HG03097 (cell line): Measurements from ENCODE around the gene CCDC8.
"Not testable (repeated sequence)": the region's sequence is repeated elsewhere in the genome, so short reads cannot be mapped to it uniquely, and the experiment has no call there.

Experiments used
- ATAC-seq: cut with Tn5 transposase; IDR thresholded peaks from one replicate; pipeline ENCODE4 v1.9.1; 2021; ENCODE audit not compliant: unreplicated experiment, low FRiP score

CCDC8 gene

DNA sequence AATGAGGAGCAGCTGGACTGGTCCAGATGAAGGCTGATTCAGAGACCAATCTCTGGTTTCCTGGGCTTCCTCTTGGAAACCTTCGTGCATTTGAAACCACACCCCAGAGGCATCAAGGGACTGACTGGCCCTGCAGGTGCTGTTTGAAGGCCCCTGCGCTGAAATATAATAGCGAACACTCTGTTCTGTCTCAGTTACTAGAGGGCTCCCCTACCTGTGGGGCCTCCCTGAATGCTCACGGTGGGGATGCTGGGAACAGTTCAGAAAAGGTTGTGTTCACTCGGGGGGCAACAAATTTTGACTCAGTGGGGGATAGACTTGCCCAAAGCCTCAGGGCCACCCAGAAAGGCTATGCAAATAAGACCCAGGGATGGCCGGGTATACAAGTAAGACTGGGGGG lies 6.4 kb downstream of the CCDC8 start:
- no peak for ATAC-seq

DNA sequence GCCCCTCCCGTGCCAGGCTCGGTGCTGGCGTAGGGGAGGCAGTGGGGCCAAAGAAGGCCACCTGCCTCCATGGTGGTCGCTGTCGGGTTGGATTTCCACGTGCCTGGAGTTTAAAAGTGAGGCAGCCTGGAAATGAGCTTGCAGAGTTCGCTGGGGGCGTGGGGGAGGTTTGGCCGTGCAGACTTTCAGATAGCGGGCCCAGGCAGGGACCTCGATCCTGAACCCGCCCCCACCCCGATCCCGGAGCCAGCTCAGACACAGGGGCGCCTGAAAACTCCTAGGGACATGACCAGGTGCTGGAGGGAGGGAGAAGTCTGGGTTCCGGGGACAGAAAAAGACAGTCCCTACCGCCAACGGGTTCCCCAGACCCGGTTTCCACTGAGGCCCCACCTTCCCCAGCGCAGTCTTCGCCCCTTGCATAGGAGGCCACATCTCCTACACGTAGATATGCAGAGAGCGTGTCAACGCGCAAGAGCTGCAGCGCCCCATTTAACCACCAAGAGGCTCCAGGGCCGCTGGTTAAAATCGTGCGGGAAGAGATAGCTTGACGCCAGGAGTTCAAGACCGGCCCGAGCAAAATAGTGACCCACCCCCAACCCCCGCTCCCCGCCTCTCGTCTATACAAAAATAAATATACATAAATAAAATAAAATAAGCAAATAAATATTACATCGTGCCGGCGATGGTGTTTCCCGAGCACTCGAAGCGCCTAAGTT lies 8.5 kb downstream of the CCDC8 start:
- ATAC-seq, result no peak

DNA sequence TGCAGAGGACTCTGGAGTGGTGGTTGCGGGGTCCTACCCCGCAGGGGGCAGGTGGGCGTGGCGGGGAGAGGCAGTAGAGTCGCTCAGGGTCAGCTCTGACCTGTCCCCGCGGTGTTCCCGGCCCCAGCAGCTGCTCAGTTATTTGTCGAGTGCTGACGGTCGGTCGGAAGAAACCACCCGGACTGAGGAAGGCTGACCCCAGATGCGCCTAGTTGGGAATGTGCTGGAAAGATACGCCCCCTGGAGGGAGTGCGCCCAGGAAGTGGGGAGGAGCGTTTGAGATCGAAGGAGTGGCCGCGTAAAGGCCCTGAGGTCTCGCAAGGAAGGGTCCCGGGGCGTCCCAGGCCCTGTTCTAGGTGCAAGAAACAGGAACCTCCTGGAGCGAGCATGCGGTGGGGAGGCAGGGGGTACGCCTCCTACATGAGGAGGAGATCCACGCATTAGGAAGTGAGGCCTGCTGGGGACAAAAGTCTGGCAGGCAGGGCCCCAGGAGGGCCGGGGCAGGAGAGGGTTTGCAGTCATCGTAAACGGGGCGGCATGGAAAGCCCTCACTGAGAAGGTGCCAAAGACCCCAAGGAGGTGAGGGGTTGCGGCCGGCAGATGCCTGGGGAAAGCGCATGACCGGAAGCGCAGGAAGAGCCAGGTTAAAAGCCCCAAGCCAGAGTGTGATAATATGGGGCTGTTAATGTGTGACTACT lies 9.2 kb downstream of the CCDC8 start:
- no peak for ATAC-seq

DNA sequence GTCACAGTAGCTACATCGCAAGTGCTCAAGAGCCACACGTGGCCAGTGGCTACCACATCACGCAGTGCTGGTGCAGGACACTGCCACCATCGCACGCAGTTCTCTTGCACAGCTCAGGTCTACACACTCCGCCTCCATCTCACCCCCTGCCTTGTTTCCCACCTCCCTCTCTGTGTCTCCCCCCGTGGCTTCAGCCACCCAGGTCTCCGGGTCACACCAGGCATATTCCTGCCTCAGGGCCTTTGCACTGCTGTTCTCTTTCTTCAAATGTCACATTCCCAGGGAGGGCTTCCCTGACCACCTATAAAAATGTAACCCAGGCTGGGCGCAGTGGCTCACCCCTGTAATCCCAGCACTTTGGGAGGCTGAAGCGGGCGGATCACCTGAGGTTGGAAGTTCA lies 10.6 kb downstream of the CCDC8 start:
- no peak for ATAC-seq

DNA sequence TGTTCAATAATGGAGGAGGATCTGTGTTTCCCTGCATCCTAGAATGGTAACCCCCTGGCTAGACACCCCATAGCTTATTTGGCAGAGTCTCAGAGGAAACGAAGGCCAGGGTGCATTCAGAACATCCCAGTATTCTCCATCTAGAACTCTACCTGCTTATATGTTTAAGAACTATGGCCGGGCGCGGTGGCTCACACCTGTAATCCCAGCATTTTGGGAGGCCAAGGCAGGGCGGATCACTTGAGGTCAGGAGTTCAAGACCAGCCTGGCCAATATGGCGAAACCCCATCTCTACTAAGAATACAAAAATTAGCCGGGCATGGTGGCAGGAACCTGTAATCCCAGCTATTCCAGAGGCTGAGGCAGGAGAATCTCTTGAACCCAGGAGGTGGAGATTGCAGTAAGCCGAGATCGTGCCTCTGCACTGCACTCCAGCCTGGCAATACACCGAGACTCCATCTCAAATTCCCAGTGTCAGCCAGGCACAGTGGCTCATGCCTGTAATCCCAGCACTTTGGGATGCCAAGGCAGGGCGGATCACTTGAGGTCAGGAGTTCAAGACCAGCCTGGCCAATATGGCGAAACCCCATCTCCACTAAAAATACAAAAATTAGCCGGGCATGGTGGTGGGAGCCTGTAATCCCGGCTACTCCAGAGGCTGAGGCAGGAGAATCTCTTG lies 15.4 kb downstream of the CCDC8 start:
- not testable (repeated sequence) for ATAC-seq

DNA sequence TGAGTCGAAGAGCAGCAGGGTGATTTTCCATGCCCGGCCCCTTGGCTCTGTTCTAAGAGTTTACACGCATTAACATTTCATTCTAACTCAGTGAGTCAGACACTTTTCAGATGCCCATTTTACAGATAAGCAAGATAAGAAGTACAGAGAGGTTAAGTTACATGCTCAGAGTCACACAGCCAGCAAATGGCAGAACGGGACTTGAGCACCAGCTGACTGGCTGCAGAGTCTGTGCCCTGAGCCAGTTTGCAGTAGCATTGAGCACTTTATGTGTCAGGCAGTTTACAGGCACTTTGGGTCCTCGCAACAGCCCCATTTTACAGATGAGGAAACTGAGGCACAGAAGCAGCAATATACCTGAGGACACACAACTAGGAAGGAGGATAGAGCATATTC lies 19.0 kb downstream of the CCDC8 start:
- ATAC-seq, result no peak

DNA sequence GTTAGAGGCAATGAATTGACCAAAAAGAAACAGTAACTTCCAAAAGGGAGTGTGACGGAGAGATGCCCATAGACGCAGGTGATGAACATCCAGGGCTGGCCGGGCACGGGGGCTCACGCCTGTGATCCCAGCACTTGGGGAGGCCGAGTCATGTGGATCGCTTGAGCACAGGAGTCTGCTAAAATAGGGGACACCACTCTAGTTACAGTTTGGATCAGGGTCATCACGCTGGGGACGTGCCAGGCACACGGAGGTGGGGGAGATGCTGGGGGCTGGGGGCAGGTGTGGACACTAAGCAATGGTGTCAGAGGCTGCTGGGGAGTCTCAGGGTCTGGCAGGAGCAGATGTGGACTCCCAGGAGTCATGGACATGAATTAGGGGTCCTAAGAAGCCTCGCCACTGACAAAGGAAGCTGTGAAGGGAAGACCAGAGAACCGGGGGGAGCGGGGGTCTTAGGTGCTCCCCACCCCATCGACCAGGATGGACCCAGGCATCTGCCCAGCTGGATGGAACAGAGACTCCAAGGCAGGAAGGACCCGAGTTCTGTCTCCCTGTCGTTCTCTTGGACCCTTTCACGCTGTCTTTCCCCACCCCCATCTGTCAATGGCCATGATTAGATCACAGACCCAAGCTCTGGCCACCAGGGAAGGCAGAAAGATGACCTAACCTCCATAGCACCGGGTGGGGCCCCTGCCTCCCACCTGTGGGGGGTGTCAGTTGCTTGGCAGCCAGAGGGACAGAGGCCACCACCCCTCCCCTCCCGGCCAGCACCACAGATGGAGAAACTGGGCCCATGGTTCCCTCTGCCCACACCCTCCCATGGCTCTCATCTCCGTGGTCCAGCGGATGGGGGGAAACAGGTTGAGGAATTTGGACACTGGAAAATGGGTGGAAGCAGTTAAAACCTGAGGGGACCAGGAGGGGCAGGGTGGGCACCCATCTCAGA lies 19.6 kb downstream of the CCDC8 start:
- no peak for ATAC-seq

DNA sequence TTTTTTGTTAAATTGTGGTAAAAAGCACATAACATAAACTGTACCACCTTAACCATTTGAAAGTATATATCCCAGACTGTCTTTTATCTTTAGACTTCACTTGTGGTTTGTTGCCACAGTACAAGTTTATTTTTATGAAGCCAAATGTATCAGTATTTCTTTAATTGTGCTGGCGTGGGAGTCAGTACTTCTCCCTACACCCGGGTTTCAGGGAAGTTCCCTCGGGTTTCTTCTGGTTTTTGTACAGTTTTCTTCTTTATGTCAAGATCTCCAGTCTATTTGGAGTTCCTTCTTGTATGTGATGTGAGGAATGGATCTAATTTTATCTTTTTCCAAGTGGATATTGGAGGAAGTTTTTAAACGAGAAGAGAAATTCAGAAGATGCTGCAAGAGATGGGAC lies 20.5 kb downstream of the CCDC8 start:
- no peak for ATAC-seq

DNA sequence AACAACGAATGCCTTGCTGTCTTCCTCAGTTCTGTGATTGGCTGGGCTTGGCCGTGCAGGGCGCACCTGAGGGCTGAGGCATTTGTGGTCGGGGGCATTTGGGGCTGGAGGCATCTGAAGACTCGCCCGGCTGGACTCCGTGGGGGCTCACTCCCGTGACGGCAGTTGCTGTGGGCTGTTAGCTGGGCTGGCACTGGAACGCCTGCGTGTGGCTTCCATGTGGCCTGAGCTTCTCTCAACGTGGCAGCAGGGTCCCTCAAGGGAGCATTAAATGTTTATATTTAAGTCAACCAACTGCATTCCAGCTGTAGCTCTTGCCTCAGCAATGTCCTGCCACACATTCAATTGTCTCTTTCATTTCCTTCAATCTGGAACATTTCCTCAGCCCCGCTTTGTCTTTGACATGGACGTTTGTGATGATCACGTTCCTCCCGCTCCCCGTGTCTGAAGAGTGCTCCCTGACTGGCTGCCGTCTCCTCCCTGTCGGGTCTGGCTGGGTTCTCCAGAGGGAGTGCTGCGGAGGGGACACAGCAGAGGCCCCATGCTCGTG lies 21.0 kb downstream of the CCDC8 start:
- no peak for ATAC-seq

DNA sequence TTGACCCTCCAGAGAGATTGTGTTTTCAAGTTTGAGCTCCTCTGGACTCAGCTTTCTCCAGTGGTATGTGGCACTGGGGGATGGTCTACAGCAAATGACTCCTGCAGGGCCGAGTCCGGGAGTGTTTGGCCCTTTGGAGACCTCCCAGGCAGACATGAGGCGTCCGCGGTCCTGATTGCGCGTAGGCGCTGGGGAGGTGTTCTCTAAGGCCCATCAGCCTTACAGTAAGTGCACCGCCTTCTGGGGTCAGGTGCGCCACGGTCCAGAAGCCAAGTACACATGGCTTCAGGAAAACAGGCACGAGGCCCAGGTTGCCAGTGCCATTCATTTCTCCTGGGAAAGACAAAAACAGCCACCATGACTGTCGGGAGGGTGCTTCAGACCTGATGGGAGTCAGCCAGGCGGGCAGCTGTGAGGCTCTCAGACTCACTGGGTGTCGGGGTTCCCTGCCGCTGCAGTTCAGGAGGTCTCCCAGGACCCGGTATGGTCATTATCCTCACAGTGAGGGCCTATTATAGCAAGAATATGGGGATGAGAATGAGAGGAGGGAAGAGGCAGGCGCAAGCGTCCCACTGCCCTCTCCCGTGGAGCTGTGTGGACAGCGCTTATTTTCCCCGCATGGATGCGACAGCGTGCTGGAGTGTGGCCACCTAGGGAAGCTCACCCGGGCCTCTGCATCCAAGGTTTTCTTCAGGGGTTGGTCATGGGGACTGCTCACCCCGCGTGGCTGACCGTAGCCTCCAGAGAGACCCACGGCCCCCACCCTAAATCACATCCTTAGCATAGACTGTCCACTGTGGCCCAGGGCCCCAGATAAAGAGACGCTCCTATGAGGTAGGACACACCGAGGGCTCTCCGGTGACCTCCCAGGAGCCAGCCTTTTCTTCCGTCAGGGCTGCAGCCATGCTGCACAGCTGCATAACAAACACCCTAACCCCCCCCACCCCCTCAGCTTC lies 21.8 kb downstream of the CCDC8 start:
- no peak for ATAC-seq

DNA sequence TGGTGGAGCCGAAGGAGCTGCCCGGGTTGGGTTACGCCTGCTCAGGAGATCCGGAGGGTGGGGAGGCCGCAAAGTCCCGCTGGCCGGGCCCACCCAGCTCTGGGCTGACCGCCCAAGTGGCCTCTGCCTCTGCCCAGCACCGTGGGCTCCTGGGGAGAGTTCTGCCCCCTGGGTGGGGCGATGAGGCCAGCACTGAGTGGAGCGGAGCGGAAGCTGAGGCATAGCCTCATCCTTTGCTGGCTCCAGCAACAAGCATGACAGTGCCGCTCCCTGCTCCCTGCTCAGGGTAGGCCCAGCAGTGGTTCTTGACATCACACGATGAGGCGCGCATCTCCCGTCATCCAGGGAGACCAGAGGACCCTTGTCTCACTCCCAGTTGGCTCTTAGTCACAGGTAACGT lies 22.5 kb downstream of the CCDC8 start:
- ATAC-seq, result no peak

DNA sequence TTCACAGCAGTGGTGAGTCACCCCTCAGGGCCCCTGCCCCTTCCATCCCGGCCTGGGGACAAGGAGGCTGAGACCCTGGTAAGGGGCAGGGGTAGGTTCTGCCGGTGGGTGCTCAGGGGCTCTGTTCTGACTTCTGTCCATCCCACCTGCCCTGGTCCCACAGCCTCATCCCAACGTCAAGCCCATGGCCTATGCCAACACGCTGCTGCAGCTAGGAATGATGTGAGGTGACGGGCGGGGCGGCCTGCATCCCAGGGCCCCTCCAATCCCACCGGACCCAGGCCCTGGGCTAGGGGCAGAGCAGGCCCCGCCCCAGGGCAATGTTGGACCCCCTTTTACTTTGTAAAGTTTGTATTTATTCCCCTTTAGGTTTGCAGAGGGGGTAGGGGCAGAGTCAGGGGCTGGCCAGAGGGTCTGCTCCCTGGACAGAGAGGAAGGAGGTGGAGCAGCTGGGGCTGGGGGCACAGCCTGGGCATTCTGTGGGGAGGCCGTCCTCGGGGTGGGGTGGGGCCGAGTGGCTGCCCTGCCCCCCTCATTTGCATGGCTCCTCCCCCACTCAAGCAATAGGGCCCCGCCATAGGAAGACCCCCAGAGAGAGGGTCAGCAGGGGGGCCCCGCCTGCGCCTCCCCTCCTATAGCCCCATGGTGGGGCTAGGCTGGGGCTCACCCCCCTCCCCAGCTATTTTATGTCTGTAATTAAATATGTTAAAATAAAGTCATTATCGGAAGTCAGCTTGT lies 23.1 kb downstream of the CCDC8 start:
- ATAC-seq, result no peak

DNA sequence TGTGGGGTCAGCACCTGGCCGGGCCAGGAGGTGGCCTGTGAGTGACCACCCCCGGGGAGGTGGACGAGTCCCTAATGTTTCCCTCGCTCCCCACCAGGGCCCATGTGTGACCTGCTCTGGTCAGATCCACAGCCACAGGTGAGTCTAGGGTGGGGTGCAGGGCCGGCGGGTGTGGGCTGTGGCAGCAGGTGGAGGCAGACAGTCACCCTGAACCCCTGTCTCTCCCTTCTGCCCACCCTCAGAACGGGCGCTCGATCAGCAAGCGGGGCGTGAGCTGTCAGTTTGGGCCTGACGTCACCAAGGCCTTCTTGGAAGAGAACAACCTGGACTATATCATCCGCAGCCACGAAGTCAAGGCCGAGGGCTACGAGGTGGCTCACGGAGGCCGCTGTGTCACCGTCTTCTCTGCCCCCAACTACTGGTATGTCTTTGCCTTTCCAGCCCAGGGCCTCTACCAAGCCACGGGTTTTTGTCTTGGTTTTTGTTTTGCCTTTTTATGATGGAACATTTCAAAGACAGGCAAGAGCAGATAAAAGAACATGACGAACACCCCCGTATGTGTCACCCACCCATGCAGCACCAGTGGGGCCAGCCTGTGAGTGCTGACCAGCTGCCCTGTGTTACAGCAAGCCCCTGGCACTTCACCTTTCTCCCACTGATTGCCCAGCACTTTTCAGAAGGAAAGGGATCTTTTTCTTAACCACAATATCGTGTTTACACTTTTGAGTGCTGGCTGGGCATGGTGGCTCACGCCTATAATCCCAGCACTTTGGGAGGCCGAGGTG lies 24.9 kb downstream of the CCDC8 start:
- no peak for ATAC-seq

DNA sequence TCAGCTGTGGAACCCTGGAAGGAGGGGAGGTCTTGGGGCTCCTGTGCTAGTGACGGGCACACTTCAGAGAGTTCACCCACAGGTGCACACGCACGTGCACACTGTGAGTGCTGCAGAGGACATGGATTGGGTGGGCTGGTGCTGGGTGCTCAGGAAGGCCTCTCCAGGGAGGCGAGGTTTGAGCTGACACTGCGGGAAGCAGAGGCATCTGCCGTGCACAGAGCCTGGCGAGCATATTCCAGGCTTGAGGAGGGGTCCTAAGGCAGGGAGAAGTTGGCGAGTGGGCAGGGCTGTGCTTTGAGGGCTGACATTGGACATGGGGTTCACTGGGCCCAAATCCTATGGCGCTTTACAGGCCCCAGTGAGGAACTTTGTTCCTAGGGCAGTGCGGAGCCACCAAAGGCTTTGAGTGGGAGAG lies 25.6 kb downstream of the CCDC8 start:
- no peak for ATAC-seq

DNA sequence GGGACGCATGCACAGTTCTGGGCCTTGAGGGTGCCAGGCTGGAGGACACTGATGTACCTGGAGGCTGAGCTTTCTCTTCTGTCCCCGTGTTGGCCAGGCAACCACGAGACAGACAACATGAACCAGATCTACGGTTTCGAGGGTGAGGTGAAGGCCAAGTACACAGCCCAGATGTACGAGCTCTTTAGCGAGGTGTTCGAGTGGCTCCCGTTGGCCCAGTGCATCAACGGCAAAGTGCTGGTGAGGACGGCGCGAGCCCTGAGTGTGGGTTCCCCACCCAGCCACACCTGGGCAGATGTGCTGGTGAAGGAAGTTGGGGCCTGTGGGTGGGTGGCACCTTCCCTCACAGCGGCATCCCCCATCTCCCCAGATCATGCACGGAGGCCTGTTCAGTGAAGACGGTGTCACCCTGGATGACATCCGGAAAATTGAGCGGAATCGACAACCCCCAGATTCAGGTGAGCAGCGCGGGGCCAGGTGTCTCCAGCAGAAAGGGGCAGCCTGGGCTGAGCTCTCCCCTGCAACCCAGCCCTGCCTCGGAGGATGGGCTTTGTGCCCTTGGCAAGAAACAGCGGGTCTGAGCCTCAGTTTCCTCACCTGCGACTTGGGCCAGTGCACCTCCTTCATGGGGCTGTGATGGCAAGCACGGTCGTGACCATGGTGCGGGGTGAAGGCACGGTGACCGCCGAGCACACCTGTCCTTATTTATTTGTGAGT lies 26.2 kb downstream of the CCDC8 start:
- ATAC-seq, result no peak

DNA sequence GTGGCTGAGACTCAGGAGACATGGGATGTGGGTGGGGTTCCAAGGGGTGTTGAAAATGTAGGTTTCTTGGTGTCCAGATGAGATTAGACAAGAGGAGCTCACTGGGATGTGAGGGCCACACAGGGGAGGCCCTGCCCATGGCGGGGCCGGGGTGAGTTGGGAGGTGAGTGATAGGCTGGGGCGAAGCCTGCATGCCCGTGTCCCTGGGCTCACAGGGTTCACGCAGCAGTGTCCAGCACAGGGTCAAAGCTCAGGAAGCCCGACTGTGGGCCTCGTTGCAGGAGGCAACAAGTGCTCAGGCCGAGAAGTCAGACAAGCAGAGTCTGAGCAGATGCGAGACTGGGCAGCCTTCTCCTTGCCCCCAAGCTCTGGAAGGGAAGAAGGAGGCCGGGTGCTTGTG lies 27.2 kb downstream of the CCDC8 start:
- no peak for ATAC-seq

DNA sequence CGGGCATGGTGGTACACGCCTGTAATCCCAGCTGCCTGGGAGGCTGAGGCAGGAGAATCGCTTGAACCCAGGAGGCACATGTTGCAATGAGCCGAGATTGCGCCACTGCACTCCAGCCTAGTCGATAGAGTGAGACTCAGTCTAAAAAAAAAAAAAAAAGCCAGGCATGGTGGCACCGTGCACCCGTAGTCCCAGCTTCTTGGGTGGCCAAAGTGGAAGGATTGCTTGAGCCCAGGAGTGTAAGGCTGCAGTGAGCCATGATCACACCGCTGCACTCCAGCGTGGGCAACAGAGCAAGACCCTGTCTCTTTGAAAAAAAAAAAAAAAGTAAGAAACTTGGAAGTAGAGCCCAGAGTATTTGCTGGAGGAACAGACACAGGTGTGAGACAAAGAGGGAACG lies 27.7 kb downstream of the CCDC8 start:
- no peak for ATAC-seq
